Measurements from ENCODE around the gene SOBP. TPM values are rescaled to one million over a fixed set of nuclear protein-coding genes. Genes with fewer than 3 reads are reported as not detected.

Gene SOBP
- total RNA-seq, 2 donors from 2014 or later, result 0.70 to 4.6 TPM

DNA sequence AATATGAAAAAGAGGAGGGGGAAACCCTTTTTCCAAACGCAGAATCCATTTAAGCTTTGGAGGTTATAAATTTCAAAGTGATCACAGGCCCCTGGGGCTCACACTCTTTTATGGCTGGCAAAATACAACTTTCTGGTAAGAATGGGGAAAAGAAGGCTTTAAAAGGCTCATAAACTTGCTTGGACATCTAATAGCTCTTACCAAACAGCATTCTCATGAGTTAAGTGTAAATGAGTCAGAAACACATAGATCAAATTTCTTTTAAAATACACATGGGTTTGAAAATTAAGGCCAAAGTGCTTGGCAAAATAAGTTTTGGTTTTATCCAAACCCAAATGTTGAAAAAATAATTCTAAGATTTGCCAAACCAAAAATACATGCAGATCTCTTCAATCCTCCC lies 154.6 kb downstream of the SOBP start:
- no peak for DNase-seq
- ATAC-seq, result no peak
- intact Hi-C loops (cut with DNase I, micrococcal nuclease), result no loop called here

DNA sequence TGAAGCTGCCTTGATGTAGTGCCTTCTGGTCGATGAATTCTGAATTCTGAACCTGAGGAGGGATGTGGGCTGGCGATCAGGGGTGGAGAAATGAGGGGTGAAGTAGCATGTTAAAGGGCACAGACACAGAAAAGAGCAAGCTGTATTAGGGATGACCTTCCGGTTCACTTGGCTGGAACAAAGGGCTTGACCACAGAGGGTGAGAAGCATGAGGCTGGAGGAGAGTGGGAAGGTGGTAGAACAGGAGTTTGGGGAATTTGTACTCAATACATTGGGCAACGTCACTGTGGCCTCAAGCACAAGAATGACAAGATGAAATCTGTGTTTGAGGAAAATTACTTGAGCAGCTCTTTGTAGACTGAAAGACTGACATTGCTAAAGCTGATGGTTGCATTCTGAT lies 155.8 kb downstream of the SOBP start:
- intact Hi-C loops (cut with DNase I, micrococcal nuclease), result no loop called here
- DNase-seq, result no peak
- ATAC-seq, result no peak

DNA sequence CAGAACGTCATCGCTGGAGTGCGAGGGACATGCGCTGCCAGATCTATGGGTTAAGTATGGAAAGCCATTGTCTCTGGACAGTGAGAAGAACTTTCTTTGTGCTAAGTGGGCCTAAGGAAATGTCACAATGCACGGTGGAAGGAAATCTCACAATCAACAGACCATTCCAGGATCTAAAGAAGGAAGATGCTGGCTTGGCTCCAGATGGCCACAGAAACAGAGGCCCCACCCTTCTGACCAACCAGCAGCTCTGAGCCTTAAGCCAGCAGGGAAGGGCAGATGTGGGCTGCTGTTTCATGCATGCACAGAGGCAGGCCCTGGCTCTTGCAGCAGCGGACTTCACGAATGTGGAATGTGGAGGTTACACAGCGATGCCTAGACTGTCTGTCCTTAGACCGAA lies 156.3 kb downstream of the SOBP start:
- intact Hi-C loops (cut with DNase I, micrococcal nuclease), result no loop called here
- ATAC-seq, result peak; percentile 55

DNA sequence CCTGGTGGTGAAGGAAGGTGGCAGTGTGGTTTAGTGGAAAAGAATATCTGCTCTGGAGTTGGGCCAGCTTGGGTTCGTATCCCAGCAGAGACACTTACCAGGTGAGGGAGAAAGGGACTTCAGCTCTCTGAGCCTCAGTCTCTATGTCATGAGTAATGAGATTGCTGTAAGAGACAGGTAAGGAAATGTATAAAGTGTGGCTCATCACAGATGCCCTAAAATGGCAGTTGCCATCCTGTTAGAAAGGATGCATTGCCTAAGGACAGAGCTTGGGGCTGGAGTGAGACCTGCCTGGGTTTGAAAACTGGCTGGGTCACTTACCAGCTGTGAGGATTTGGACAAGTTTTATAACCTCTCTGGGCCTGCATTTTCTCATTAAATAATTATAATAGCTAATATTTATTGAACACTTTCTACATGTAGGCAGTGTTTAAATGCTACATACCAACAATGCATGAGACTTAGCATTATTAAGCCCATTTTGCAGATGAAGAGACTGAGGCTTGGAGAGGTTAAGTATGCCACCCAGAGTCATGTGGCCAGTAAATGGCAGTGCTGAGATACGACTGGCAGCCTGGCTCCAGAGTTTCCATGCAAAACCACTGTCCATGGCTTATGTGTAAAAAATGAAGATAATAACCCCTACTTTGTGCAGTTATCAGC lies 157.0 kb downstream of the SOBP start:
- ATAC-seq (no peak), DNase-seq (no peak)
- intact Hi-C loops (cut with DNase I, micrococcal nuclease), result no loop called here

More for the DNA sequence above, 156.3 kb downstream of the SOBP start:
- peak in 1 of 2 donors; percentile 44 for DNase-seq

DNA sequence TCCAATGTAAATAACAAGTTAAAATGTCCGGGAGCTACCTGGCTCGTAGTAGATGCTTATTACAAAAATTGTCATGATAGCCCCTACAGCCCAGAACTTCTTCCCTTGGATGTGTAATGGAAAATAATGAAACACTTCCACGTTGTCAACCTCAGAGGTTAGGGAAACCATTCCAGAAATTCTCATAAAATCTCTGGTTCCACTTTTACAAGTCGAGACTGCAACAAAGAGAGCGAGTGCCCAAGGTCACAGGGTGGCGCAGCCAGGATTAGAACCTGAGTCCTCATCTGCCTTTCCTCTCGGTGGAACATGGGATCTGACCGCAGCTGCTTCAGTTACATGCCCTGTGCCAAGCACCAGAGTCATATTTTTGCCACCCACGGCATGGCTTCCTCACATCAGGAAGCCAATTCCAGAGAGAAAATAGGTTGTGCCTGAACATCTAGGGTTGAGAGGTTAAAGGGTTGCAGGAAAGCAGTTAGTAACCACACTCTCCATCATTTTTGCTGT lies 157.6 kb downstream of the SOBP start:
- intact Hi-C loops (cut with DNase I, micrococcal nuclease), result no loop called here
- DNase-seq, result no peak
- ATAC-seq, result no peak

DNA sequence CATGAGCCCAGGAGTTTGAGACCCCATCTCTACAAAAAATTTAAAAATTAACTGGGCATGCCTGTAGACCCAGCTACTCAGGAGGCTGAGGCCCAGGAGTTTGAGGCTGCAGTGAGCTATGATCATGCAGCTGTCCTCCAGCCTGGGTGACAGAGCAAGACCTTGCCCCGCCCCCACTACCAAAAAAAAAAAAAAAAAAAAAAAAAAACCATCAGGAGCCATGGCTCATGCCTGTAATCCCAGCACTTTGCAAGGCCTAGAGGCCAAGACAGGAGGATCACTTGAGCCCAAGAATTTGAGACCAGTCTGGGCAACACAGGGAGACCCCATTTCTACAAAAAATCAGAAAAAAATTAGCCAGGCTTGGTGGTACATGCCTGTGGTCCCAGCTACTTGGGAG lies 159.1 kb downstream of the SOBP start:
- no peak for ATAC-seq
- intact Hi-C loops (cut with DNase I, micrococcal nuclease), result no loop called here

DNA sequence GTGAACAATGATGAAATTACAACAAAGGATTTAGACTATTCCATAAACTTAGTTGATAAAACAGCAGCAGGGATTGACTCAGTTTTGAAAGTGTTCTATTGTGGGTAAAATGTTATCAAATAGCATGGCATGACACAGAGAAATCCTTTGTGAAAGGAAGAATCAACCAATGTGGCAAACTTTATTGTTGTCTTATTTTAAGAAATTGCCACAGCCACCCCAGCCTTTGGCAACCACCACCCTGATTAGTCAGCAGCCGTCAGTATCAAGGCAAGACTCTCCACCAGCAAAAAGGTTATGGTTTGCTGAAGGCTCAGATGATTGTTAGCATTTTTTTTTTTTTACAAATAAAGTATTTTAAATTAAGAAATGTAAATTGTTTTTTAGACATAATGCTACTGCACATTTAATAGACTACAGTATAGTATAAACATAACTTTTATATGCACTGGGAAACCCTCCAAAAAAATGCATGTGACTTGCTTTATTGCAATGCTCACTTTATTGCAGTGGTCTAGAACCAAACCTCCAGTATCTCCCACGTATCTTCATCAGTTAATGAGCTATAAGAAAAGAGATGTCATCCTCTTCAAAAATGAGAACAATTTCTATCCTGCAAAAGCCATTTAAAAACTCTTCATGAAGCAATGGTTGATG lies 162.7 kb downstream of the SOBP start:
- intact Hi-C loops (cut with DNase I, micrococcal nuclease), result no loop called here
- DNase-seq, result no peak
- peak; percentile 73 for ATAC-seq

More for the DNA sequence above, 159.1 kb downstream of the SOBP start:
- no peak for DNase-seq

DNA sequence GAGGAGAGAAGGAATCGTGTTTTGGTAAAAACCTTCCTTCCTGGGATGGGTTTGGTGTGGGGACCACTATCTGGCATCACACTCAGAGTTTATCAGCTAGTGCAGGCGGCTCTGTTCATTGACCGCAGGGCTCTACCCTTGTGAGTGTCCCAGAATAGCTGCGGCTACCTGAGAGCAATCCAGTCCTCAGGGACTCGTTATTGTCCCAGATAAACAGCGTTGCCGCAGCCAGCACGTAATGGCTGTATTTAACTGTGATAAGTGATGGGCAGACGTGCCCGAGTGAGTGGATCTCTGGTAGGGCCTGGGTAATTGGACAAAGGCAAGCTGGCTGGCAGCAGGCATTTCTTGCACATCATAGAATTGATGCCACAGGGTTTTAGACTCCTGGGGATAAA lies 163.3 kb downstream of the SOBP start:
- no peak for DNase-seq
- peak; percentile 71 for ATAC-seq
- intact Hi-C loops (cut with DNase I, micrococcal nuclease), result no loop called here

DNA sequence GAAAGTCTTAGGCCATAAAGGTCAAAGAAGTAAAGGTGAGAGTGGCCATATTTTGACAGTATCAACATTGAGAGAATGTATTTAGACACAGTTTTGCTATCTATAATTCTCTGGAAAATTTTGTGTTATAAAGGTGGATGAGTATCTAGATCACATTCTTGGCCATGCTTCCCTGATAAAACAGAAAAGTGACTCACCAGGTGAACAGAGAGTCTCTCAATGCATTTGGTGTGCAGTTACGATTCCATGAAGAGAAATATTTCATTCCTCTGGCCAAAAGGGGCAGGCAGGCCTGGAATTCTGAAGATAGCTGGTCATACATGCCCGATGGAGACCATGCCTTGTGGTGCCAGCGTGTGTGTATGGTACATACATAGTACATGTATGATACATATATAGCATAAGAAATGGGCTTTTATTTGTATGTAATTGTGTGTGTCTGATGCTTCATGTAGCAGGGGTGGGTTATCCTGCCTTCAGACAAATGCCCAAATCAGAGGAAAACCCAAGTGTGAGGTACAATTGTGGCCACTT lies 164.0 kb downstream of the SOBP start:
- ATAC-seq (peak; percentile 69), DNase-seq (no peak)
- intact Hi-C loops (cut with DNase I, micrococcal nuclease), result no loop called here

DNA sequence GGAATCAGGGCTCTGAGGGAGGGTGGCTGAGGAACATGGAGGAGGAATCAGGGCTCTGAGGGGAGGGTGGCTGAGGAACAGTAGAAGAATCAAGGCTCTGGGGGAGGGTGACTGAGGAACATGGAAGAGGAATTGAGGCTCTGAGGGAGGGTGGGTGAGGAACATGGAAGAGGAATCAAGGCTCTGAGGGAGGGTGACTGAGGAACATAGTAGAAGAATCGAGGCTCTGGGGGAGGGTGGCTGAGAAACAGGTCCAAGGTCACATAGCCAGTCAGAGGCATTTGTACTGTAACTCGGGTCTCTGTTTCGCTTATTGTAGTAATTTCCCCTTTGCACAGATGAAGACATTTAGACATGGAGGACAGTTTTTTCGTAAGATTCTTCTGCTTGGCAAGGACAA lies 164.8 kb downstream of the SOBP start:
- intact Hi-C loops (cut with DNase I, micrococcal nuclease), result no loop called here
- ATAC-seq, result no peak

DNA sequence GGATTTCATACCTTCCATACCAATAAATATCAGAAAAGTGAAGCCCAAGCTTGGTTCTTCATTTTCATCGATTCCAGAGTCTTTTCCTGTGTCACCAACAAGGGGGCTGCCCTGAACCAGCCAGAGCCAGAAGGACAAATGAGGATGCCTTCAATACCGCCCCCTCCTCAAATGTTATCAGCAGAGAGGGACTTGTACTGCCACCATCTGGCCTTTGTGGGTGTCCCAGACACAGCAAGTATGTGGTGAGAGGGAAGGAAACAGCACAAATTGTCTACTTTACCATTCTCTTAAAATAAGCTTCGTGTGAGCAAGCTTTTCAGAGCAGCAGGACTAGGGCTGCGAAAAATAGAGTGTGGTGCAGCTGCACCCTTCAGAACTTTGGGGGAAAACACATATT lies 165.3 kb downstream of the SOBP start:
- ATAC-seq, result no peak
- intact Hi-C loops (cut with DNase I, micrococcal nuclease), result no loop called here
- DNase-seq, result no peak

More for the DNA sequence above, 164.8 kb downstream of the SOBP start:
- no peak for DNase-seq

DNA sequence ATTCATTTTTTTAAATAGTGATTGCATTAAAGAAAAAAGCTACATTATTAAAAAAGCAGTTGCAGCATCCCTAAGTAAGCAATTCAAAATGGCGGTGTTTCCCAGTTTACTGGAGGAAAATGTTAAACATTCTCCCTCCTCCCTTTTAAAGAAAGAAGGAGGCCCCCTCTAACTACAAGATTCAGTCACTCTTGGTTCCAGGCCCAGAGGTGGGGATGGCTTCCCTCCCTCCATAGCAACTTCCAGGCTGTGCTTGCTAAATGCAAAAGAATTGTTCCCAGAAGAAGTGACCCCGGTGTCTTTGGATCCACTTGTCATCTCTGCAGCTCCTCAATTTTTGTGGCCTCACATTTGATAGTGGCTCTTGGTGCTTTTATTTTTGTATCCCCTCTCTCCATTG lies 165.9 kb downstream of the SOBP start:
- no peak for DNase-seq
- no peak for ATAC-seq
- intact Hi-C loops (cut with DNase I, micrococcal nuclease), result no loop called here

DNA sequence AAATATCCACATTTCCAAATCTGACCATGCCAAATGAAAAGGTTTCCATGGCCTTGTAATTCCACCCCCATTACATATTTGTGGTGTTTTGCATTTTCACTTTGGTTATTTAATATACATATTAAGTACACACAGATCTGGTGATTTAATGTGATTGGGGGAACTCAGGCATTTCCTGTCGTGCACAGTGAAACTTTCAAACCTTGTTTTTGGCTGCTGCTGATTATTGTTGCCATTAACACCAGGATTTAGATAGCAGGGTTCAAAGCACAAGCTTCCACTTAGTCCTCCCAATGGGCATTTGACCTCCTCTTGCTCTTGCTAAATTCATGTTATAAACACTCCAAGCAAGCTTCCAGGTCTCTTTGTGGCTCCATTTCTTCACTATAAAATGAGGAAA lies 166.5 kb downstream of the SOBP start:
- ATAC-seq (no peak), DNase-seq (no peak)
- intact Hi-C loops (cut with DNase I, micrococcal nuclease), result no loop called here

DNA sequence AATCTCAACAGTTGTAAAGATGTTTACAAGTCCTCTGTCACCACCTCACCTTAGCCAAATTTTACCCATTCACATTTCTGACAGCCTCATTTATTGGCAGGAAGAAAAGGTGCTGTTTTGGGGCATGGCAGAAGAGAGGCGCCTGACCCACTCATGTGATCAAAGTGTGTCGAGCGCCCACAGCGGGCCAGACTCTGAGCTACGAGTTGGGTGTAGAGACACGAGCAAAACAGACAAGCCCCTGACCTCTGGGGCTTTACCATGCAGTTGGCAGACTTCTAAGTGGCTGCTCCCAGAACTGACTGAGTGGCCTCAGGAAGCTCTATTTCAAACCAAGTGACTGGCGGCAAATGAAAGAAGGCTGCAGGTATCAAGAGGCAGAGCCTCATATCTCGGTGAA lies 167.0 kb downstream of the SOBP start:
- DNase-seq, result no peak
- intact Hi-C loops (cut with DNase I, micrococcal nuclease), result no loop called here

DNA sequence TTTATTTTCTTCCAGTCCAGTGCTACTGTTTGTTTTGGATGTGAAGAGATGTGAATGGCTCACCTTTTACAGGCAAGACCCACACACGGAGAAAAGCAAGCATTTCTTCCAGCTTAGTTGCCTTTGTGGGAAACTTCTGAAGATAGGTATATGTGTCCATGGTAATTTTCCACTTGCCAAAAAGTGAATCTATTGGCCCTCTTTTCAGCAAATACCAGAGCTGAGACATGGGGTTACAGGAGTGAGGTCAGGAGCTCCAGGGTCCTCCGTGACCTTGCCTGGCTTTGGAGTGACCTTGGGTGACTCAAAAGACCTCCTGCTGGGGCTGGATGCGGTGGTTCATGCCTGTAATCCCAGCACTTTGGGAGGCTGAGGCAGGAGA lies 167.4 kb downstream of the SOBP start:
- no peak for ATAC-seq
- DNase-seq, result no peak
- intact Hi-C loops (cut with DNase I, micrococcal nuclease), result no loop called here

More for the DNA sequence above, 167.0 kb downstream of the SOBP start:
- ATAC-seq, result no peak

DNA sequence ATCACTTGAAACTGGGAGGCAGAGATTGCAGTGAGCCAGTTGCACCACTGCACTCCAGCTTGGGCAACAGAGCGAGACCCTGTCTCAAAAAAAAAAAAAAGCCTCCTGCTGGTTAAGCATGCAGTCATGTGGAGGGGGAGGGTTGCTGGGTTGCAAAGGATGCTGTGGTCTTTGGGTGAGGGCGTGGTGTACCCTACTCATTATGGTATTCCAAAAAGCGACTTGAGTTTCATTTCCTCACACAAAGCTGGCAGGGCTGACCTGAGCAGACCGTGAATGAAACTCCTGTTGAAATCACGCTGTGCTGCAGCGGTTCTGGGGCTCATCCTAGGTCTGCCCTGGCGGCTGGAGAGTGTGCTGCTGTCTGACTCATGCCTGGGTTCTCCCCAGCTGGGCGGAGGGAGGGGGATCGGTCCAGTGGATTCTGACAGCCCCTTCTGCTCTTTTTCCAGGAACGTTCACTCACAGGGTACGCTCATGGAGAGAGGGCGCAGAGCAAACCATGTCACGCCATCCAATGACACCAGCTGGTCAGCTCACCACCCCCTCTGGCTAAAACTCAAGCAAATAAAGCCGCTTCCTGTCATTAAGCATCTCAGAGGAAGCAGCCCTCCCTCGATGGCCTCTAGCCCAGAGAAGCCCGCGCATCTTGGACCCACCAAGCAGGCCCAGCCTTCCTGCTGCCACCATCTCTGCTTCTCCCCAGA lies 168.0 kb downstream of the SOBP start:
- DNase-seq, result peak; percentile 50 to 60
- intact Hi-C loops (cut with DNase I, micrococcal nuclease), result no loop called here
- peak; percentile 19 for ATAC-seq

DNA sequence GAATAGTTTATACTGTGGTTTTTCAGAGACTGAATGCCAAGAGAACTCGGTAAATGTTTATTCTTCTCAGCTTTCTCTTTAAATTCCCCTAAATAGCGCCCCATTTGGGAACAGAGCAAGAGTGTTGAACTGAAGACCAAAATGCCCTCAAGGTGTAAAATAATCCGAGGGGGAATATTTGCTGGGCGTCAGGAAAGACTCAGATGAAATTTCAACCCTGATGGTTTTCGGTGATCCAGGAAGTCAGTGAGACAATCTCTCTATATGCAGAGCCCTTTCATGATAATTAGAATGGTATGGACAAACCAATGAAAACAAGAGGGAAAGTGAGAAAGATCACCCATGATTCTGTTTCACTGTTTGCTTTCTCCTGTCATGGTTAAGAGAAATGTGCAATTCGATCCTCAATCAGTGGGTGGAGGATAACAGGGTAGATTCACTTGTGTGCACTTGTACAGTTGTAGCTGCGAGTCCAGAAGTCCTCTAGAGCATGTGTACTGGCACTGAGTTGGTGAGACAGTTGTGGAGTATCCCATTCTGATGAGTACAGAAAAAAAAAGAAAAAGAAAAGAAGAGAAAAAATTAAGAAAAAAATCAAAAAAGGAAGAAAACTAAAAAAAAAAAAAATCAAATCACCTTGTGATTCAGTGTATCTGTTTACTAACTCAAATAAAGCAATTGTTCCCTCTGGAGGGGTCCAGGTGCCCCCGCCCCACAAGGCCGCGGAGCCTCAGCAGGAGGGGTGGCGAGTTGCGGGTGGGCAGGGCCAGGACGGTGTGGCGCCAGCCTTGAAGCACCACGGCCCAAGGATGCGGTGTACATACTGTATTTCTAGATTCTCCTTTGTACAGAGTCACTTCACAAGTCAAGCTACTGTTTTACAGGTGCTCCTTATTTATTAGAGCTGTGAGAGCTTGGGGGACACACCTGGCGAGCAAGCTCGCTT lies 169.3 kb downstream of the SOBP start:
- intact Hi-C loops (cut with DNase I, micrococcal nuclease), result no loop called here
- ATAC-seq, result no peak
- no peak for DNase-seq

DNA sequence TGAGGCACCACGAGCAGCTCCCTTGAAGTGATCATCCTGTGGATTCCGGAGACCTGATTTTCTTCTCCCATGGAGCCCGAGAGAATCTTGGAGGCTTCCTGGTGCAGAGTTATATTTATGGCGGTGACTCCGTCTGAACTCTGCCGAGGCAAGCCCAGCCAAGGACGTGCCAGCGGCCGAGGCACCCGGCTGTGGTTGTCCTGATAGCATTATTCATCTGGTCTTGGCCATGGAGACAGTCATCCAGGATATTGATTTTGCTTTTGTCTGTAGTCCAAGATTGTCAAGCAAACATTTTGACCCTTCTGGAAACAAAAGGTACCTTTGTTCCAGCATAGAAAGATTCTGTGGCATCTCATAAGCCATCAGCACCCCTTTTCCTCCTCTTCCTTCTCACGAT lies 170.9 kb downstream of the SOBP start:
- ATAC-seq (no peak), DNase-seq (no peak)
- intact Hi-C loops (cut with DNase I, micrococcal nuclease), result no loop called here

DNA sequence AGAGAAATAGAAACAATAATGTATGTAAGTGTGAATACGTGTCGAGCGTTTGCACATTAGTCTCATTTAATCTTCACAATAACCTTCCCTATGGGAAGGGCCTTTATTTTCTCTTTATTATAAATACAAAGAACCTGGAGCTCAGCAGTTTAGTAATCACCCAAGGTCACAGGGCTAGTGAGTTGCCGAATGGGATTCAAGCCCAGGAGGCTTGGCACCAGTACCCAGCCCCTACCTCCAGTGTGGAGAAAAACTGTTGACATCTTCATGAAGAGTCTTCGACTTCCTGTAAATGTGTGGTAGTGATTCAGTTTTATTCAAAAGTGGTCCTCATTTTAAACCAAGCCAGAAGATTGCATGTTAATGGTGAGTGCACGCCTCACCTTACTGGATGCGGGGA lies 171.4 kb downstream of the SOBP start:
- ATAC-seq (no peak), DNase-seq (no peak)
- intact Hi-C loops (cut with DNase I, micrococcal nuclease), result no loop called here
